OCI-LY3 (cell line): Measurements from ENCODE around the gene LTO1.

Experiments used
- CTCF ChIP-seq: fragments of 200-600, 300-600 bp; sonication (generic); IDR thresholded peaks from 2 replicates; pipeline ENCODE4 v1.5.1; 2014; ENCODE audit warnings: antibody characterized with exemption, low read length, low read depth
- EZH2phosphoT487 ChIP-seq: fragments of 200-600 bp; shearing (Covaris generic); IDR thresholded peaks from 2 replicates; pipeline ENCODE4 v1.6.1; 2018; ENCODE audit warnings: antibody characterized with exemption, mixed run types, low read depth

GRCh38 chr11:69620683-69621290, 54.4 kb downstream of the LTO1 start:
- no peak for TF ChIP-seq CTCF
- no peak for TF ChIP-seq EZH2phosphoT487
